SJCRH30 (cell line): ENCODE results near the gene CCT8L2. TPM values are rescaled to one million over a fixed set of nuclear protein-coding genes. Genes with fewer than 3 reads are reported as not detected.
"Not testable (repeated sequence)": the region's sequence is repeated elsewhere in the genome, so short reads cannot be mapped to it uniquely, and the experiment has no call there.

Experiments
- DNase-seq, 2 experiments: peaks; one replicate each; pipeline ENCODE4 v3.0.0-alpha.2; 2015 to 2020
- H3K27ac ChIP-seq: fragments of 250-450 bp; sonication (Bioruptor Pico); 2 replicates; pipeline ENCODE4 v1.5.1; 2020; ENCODE audit warnings: mild to moderate bottlenecking, moderate library complexity
- H3K27me3 ChIP-seq: fragments of 250-450 bp; sonication (Bioruptor Pico); 2 replicates; pipeline ENCODE4 v1.5.1; 2020; ENCODE audit warnings: mild to moderate bottlenecking, moderate library complexity
- H3K36me3 ChIP-seq: fragments of 250-450 bp; sonication (Bioruptor Pico); 2 replicates; pipeline ENCODE4 v1.5.1; 2020; ENCODE audit warnings: mild to moderate bottlenecking, moderate library complexity
- H3K4me1 ChIP-seq: fragments of 250-450 bp; sonication (Bioruptor Pico); 2 replicates; pipeline ENCODE4 v1.5.1; 2020; ENCODE audit warnings: mild to moderate bottlenecking, moderate library complexity
- H3K4me3 ChIP-seq: fragments of 250-450 bp; sonication (Bioruptor Pico); 2 replicates; pipeline ENCODE4 v1.5.1; 2020; ENCODE audit warnings: mild to moderate bottlenecking, moderate library complexity
- H3K9me3 ChIP-seq: fragments of 250-450 bp; sonication (Bioruptor Pico); replicated peaks from 2 replicates; pipeline ENCODE4 v1.5.1; 2020; ENCODE audit warnings: mild to moderate bottlenecking, moderate library complexity
- total RNA-seq: library from RNA; depleted of rRNA; stranded (reverse); fragments of >200 nt; shearing (Covaris generic); gene quantifications from 2 replicates; pipeline ENCODE4 v1.2.3, GENCODE V29; 2014; rRNA removed

Gene CCT8L2
- total RNA-seq, 1 experiment from 2014 or later: not detected

GRCh38 chr22:16555077-16555994 is 37.3 kb downstream of the CCT8L2 start:
- H3K9me3 ChIP-seq: not testable (repeated sequence)

GRCh38 chr22:16543310-16543709 is 49.3 kb downstream of the CCT8L2 start:
- H3K27ac ChIP-seq, DNase-seq, H3K4me1 ChIP-seq, H3K27me3 ChIP-seq, H3K4me3 ChIP-seq, H3K9me3 ChIP-seq, H3K36me3 ChIP-seq: not testable (repeated sequence)

More at GRCh38 chr22:16555077-16555994, 37.3 kb downstream of the CCT8L2 start:
- not testable (repeated sequence) for H3K27ac ChIP-seq, H3K4me1 ChIP-seq, DNase-seq, H3K27me3 ChIP-seq, H3K36me3 ChIP-seq, H3K4me3 ChIP-seq

Other genes starting within 250 kb of the CCT8L2 start
- not detected in 2 replicates for gene XKR3, start 232.6 kb upstream of the CCT8L2 start, total RNA-seq